Measurements from ENCODE around the gene CGRRF1. TPM values are rescaled to one million over a fixed set of nuclear protein-coding genes. Genes with fewer than 3 reads are reported as not detected.

The CGRRF1 gene
- total and polyA plus RNA-seq, 2 of the 13 experiments (the other 11 are each of a cell fraction or from before 2014, with no cell fraction given) = 16.8 to 18.2 TPM

DNA sequence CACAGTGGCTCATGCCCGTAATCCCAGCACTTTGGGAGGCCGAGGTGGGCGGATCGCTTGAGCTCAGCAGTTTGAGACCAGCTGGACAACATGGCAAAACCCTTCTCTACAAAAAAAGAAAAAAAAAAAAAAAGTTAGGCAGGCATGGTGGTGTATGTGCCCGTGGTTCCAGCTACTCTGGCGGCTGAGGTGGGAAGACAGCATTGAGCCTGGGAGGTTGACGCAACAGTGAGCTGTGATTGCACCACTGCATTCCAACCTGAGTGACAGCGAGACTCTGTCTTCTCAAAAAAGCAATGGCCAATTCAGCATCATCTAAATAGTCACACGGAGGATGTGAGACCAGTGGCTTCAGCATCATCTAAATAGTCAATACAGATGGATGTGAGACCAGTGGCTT is 46.8 kb downstream of the CGRRF1 start (continued):
- peak; percentile 47; the same call in 1 of the 2 replicates for TF ChIP-seq GATAD1 (CRISPR knock-in tag; IDR thresholded peaks at IDR 0.05)
- TF ChIP-seq, protein P1, sequence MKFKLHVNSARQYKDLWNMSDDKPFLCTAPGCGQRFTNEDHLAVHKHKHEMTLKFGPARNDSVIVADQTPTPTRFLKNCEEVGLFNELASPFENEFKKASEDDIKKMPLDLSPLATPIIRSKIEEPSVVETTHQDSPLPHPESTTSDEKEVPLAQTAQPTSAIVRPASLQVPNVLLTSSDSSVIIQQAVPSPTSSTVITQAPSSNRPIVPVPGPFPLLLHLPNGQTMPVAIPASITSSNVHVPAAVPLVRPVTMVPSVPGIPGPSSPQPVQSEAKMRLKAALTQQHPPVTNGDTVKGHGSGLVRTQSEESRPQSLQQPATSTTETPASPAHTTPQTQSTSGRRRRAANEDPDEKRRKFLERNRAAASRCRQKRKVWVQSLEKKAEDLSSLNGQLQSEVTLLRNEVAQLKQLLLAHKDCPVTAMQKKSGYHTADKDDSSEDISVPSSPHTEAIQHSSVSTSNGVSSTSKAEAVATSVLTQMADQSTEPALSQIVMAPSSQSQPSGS (CRISPR knock-in tag; IDR thresholded peaks at IDR 0.05) = peak; percentile 87
- no peak for TF ChIP-seq XBP1 (CRISPR knock-in tag; IDR thresholded peaks at IDR 0.05)
- no peak for TF ChIP-seq PCBP2 (optimal IDR thresholded peaks at IDR 0.05; ENCODE audit: low read depth, low read length, poor library complexity, severe bottlenecking)
- TF ChIP-seq MTF2 (CRISPR knock-in tag; IDR thresholded peaks at IDR 0.05; ENCODE audit: borderline replicate concordance) = no peak
- no peak for TF ChIP-seq ZNF607 (CRISPR knock-in tag; IDR thresholded peaks at IDR 0.05; ENCODE audit: borderline replicate concordance)
- TF ChIP-seq ZNF660 (CRISPR knock-in tag; IDR thresholded peaks at IDR 0.05; ENCODE audit: borderline replicate concordance, low read depth) = no peak
- no peak for TF ChIP-seq ZBTB21 (CRISPR knock-in tag; IDR thresholded peaks at IDR 0.05)
- no peak for TF ChIP-seq ZNF101 (CRISPR knock-in tag; IDR thresholded peaks at IDR 0.05; ENCODE audit: borderline replicate concordance, low read depth)
- no peak for TF ChIP-seq BORCS8-MEF2B (CRISPR knock-in tag; IDR thresholded peaks at IDR 0.05)
- TF ChIP-seq, protein P2, sequence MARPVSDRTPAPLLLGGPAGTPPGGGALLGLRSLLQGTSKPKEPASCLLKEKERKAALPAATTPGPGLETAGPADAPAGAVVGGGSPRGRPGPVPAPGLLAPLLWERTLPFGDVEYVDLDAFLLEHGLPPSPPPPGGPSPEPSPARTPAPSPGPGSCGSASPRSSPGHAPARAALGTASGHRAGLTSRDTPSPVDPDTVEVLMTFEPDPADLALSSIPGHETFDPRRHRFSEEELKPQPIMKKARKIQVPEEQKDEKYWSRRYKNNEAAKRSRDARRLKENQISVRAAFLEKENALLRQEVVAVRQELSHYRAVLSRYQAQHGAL (CRISPR knock-in tag; IDR thresholded peaks at IDR 0.05; ENCODE audit: not compliant biosample characterization) = no peak
- TF ChIP-seq PHF5A (CRISPR knock-in tag; IDR thresholded peaks at IDR 0.05; ENCODE audit: low read depth, unreplicated experiment) = no peak
- TF ChIP-seq, protein P3, sequence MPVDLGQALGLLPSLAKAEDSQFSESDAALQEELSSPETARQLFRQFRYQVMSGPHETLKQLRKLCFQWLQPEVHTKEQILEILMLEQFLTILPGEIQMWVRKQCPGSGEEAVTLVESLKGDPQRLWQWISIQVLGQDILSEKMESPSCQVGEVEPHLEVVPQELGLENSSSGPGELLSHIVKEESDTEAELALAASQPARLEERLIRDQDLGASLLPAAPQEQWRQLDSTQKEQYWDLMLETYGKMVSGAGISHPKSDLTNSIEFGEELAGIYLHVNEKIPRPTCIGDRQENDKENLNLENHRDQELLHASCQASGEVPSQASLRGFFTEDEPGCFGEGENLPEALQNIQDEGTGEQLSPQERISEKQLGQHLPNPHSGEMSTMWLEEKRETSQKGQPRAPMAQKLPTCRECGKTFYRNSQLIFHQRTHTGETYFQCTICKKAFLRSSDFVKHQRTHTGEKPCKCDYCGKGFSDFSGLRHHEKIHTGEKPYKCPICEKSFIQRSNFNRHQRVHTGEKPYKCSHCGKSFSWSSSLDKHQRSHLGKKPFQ (CRISPR knock-in tag; IDR thresholded peaks at IDR 0.05; ENCODE audit: insufficient replicate concordance) = no peak
- no peak for TF ChIP-seq ZSCAN21 (CRISPR knock-in tag; IDR thresholded peaks at IDR 0.05; ENCODE audit: borderline replicate concordance)
- TF ChIP-seq KMT2B (CRISPR knock-in tag; IDR thresholded peaks at IDR 0.05) = 0 out of 2 replicates have a peak, but pooled peaks have one; percentile 29
- TF ChIP-seq MEIS2 (CRISPR knock-in tag; IDR thresholded peaks at IDR 0.05) = peak; percentile 51; the same call in 1 of the 2 replicates
- no peak for TF ChIP-seq IRX3 (CRISPR knock-in tag; IDR thresholded peaks at IDR 0.05; ENCODE audit: borderline replicate concordance, low read depth)
- TF ChIP-seq STAT5B (CRISPR knock-in tag; IDR thresholded peaks at IDR 0.05) = no peak
- no peak for TF ChIP-seq CAMTA2 (CRISPR knock-in tag; IDR thresholded peaks at IDR 0.05; ENCODE audit: borderline replicate concordance)
- TF ChIP-seq GATAD2A (CRISPR knock-in tag; IDR thresholded peaks at IDR 0.05) = peak; percentile 77
- no peak for TF ChIP-seq JARID2 (CRISPR knock-in tag; IDR thresholded peaks at IDR 0.05; ENCODE audit: insufficient replicate concordance)
- no peak for TF ChIP-seq ZNF432 (CRISPR knock-in tag; IDR thresholded peaks at IDR 0.05; ENCODE audit: borderline replicate concordance)
- no peak for TF ChIP-seq AGO2 (optimal IDR thresholded peaks at IDR 0.05; ENCODE audit: low read depth, low read length)
- no peak for TF ChIP-seq ZBTB20 (CRISPR knock-in tag; IDR thresholded peaks at IDR 0.05; ENCODE audit: borderline replicate concordance, low read depth)
- TF ChIP-seq ZNF614 (CRISPR knock-in tag; IDR thresholded peaks at IDR 0.05; ENCODE audit: borderline replicate concordance) = 0 out of 2 replicates have a peak, but pooled peaks have one; percentile 25
- TF ChIP-seq TBX3 (IDR thresholded peaks at IDR 0.05; ENCODE audit: borderline replicate concordance) = no peak

Measured in HepG2 (cell line).